ENCODE results near the gene PRH2. TPM values are rescaled to one million over a fixed set of nuclear protein-coding genes. Genes with fewer than 3 reads are reported as not detected.

The PRH2 gene
- total and polyA plus RNA-seq, 3 donors from 2014 or later = 1.2 to 6.5 (median 1.3) TPM

GRCh38 chr12:10940389-10940788, 11.4 kb downstream of the PRH2 start:
- WGBS, 2 donors = 86 to 87% methylated on average over 2 of the region's 2 CpGs
- Histone ChIP-seq H3K27me3 (no peaks in the 10 kb centered on the region), H3K4me3 (no peak overlapping the region), H3K4me1 (no peaks in the 10 kb centered on the region), H3K27ac (no peak overlapping the region), H3K9me3 (no peaks in the 10 kb centered on the region), H3K36me3 (ENCODE audit: low read depth, missing control alignments) (no peaks in the 10 kb centered on the region)
- DNase-seq = no peak
- TF ChIP-seq, protein P1, sequence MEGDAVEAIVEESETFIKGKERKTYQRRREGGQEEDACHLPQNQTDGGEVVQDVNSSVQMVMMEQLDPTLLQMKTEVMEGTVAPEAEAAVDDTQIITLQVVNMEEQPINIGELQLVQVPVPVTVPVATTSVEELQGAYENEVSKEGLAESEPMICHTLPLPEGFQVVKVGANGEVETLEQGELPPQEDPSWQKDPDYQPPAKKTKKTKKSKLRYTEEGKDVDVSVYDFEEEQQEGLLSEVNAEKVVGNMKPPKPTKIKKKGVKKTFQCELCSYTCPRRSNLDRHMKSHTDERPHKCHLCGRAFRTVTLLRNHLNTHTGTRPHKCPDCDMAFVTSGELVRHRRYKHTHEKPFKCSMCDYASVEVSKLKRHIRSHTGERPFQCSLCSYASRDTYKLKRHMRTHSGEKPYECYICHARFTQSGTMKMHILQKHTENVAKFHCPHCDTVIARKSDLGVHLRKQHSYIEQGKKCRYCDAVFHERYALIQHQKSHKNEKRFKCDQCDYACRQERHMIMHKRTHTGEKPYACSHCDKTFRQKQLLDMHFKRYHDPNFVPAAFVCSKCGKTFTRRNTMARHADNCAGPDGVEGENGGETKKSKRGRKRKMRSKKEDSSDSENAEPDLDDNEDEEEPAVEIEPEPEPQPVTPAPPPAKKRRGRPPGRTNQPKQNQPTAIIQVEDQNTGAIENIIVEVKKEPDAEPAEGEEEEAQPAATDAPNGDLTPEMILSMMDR (IDR thresholded peaks at IDR 0.05) = no peak
- no peak for TF ChIP-seq POLR2A (IDR thresholded peaks at IDR 0.05)
- intact Hi-C loops (cut with DNase I; ENCODE audit: low total_unique reads) = no loop called here

GRCh38 chr12:10941369-10941768, 12.3 kb downstream of the PRH2 start:
- intact Hi-C loops (cut with DNase I; ENCODE audit: low total_unique reads) = no loop called here
- no peaks in the 10 kb centered on the region for H3K36me3 ChIP-seq (ENCODE audit: low read depth, missing control alignments)
- DNase-seq = no peak
- TF ChIP-seq, protein P1 (IDR thresholded peaks at IDR 0.05) = no peak
- no peak for TF ChIP-seq POLR2A (IDR thresholded peaks at IDR 0.05)
- no peaks in the 10 kb centered on the region for H3K4me1 ChIP-seq
- no peak overlapping the region for H3K4me3 ChIP-seq
- H3K27ac ChIP-seq = no peak overlapping the region
- no peaks in the 10 kb centered on the region for H3K9me3 ChIP-seq
- H3K27me3 ChIP-seq = no peaks in the 10 kb centered on the region

DNA sequence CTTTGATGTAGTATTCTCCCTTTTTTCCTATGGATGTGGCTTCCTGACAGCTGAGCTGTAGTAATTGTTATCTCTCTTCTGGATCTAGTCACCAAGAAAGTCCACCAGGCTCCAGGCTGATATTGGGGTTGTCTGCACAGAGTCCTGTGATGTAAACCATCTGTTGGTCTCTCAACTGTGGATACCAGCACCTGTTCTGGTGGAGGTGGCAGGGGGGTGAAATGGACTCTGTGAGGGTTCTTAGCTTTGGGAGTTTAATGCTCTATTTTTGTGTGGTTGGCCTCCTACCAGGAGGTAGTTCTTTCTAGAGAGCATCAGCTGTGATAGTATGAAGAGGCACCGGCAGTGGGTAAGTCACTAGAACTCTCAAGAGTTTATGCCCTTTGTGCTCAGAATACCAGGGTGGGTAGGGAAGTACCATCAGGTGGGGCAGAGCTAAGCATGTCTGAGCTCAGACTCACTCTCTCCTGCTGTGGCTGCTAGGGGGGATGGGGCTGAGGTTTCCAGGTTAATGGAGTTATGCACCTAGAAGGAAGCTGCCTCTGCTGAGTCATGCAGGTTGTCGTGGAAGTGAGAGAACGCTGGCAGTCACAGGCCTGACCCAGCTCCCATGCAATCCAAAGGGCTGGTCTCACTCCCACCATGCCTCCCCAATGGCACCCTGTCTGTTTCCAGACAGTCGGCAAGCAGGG, 13.0 kb downstream of the PRH2 start:
- no peak overlapping the region for H3K27ac ChIP-seq
- no peaks in the 10 kb centered on the region for H3K27me3 ChIP-seq
- H3K4me3 ChIP-seq = no peak overlapping the region
- TF ChIP-seq, protein P1 (IDR thresholded peaks at IDR 0.05) = no peak
- no peak for TF ChIP-seq POLR2A (IDR thresholded peaks at IDR 0.05)
- no peak for DNase-seq
- intact Hi-C loops (cut with DNase I; ENCODE audit: low total_unique reads) = no loop called here
- H3K9me3 ChIP-seq = no peaks in the 10 kb centered on the region
- no peaks in the 10 kb centered on the region for H3K4me1 ChIP-seq
- H3K36me3 ChIP-seq (ENCODE audit: low read depth, missing control alignments) = no peaks in the 10 kb centered on the region
- 79 to 82% methylated on average over 4 of the region's 4 CpGs for WGBS, 2 donors

DNA sequence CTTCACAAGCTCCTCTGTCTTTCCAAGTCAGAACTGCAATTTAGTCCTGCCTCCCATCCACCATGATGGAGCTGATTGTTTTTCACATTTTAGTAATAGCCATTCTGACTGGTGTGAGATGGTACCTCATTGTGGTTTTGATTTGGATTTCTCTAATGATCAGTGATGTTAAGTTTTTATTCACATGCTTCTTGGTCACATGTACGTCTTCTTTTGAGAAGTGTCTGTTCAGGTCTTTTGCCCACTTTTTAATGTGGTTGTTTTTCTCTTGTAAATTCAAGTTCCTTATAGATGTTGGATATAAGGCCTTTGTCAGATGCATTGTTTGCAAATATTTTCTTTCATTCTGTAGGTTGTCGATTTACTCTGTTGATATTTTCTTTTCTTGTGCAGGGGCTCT, 14.1 kb downstream of the PRH2 start:
- H3K27ac ChIP-seq = no peak overlapping the region
- 88 to 97% methylated on average over 2 of the region's 2 CpGs for WGBS, 2 donors
- intact Hi-C loops (cut with DNase I; ENCODE audit: low total_unique reads) = no loop called here
- H3K9me3 ChIP-seq = no peaks in the 10 kb centered on the region
- H3K4me1 ChIP-seq = no peaks in the 10 kb centered on the region
- no peaks in the 10 kb centered on the region for H3K36me3 ChIP-seq (ENCODE audit: low read depth, missing control alignments)
- H3K4me3 ChIP-seq = no peak overlapping the region
- no peaks in the 10 kb centered on the region for H3K27me3 ChIP-seq
- DNase-seq = no peak
- no peak for TF ChIP-seq POLR2A (IDR thresholded peaks at IDR 0.05)
- TF ChIP-seq, protein P1 (IDR thresholded peaks at IDR 0.05) = no peak

- no peaks in the 10 kb centered on the region for H3K27me3 ChIP-seq
- 93 to 100% methylated on average over 4 of the region's 4 CpGs for WGBS, 2 donors
- H3K4me1 ChIP-seq = no peaks in the 10 kb centered on the region
- no peaks in the 10 kb centered on the region for H3K36me3 ChIP-seq (ENCODE audit: low read depth, missing control alignments)
- TF ChIP-seq POLR2A (IDR thresholded peaks at IDR 0.05) = no peak
- TF ChIP-seq, protein P1 (IDR thresholded peaks at IDR 0.05) = no peak
- H3K27ac ChIP-seq = no peak overlapping the region
- intact Hi-C loops (cut with DNase I; ENCODE audit: low total_unique reads) = no loop called here
- H3K9me3 ChIP-seq = no peaks in the 10 kb centered on the region
- H3K4me3 ChIP-seq = no peak overlapping the region
- DNase-seq = no peak
These were observed 23.6 kb downstream of the PRH2 start for GRCh38 chr12:10952645-10953044.

Measured in testis (tissue), 3 donors.